HCT116 (cell line): ENCODE results near the gene ALG13.

Experiments
- EZH2 ChIP-seq: fragments of 200-600 bp; sonication (generic); IDR thresholded peaks from 2 replicates; pipeline ENCODE4 v1.6.1; 2017; ENCODE audit warnings: antibody characterized with exemption, mixed run types
- TF ChIP-seq, protein P1 (sequence below), 3 experiments: fragments of 200-600 bp in 1 of 3; sonication (generic) in 1 of 3; IDR thresholded peaks in 2 of 3; conservative IDR thresholded peaks in 1 of 3; 2 replicates each; pipeline ENCODE4 v1.5.1; 2012 to 2017; ENCODE audit warnings: low read depth in 2 of 3, low read length in 2 of 3, antibody characterized with exemption in 1 of 3, borderline replicate concordance in 1 of 3, control low read depth in 1 of 3, mild to moderate bottlenecking in 1 of 3, mixed read lengths in 1 of 3, mixed run types in 1 of 3, moderate library complexity in 1 of 3; ENCODE audit not compliant: insufficient read depth in 1 of 3

DNA sequence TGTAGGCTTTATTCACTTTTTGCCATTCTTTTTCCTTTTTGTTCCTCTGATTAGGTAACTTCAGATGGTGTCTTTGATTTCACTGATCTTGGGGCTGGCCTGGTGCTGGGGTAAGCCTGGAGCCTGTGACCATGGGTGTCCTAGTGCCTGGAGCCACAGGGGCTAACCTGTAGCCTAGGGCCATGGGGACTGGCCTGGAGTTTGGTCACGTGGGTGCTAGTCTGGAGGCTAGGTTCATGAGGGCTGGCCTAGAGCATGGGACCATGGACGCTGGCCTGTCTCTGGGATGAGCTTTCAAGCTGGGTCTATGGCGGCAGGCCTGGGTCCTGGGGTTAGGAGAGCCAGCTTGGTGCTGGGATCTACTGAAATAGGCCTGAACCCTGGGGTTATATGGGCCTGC is 32.2 kb upstream of the ALG13 start:
- TF ChIP-seq EZH2 = no peak
- TF ChIP-seq, protein P1, sequence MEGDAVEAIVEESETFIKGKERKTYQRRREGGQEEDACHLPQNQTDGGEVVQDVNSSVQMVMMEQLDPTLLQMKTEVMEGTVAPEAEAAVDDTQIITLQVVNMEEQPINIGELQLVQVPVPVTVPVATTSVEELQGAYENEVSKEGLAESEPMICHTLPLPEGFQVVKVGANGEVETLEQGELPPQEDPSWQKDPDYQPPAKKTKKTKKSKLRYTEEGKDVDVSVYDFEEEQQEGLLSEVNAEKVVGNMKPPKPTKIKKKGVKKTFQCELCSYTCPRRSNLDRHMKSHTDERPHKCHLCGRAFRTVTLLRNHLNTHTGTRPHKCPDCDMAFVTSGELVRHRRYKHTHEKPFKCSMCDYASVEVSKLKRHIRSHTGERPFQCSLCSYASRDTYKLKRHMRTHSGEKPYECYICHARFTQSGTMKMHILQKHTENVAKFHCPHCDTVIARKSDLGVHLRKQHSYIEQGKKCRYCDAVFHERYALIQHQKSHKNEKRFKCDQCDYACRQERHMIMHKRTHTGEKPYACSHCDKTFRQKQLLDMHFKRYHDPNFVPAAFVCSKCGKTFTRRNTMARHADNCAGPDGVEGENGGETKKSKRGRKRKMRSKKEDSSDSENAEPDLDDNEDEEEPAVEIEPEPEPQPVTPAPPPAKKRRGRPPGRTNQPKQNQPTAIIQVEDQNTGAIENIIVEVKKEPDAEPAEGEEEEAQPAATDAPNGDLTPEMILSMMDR (IDR thresholded peaks at IDR 0.05 in 2 of 3, conservative IDR thresholded peaks at IDR 0.05 in 1 of 3; ENCODE audit: borderline replicate concordance in 1 of 3, insufficient read depth in 1 of 3, low read depth in 2 of 3, low read length in 2 of 3) = no peak
